Loucy (cell line): ENCODE results near the gene TBX15.

ENCODE experiments used
- H2AFZ ChIP-seq: fragments of 200-600 bp; sonication (generic); 2 replicates; pipeline ENCODE4 v1.6.0; 2016; ENCODE audit warnings: antibody characterized with exemption, mild to moderate bottlenecking, low read length, moderate library complexity
- H3F3A ChIP-seq: fragments of 200-600 bp; 2 replicates; pipeline ENCODE4 v1.6.0; 2016; ENCODE audit warnings: antibody characterized with exemption, low read depth, mild to moderate bottlenecking
- H3K27me3 ChIP-seq: fragments of 200-600 bp; sonication (generic); 2 replicates; pipeline ENCODE4 v1.6.1; 2014; ENCODE audit warnings: low read length, mild to moderate bottlenecking; ENCODE audit not compliant: insufficient read depth, poor library complexity, severe bottlenecking
- H3K36me3 ChIP-seq: fragments of 200-600 bp; sonication (generic); 2 replicates; pipeline ENCODE4 v1.6.1; 2016; ENCODE audit warnings: low read length; ENCODE audit not compliant: insufficient read depth
- H3K4me1 ChIP-seq: fragments of 200-600 bp; sonication (generic); 2 replicates; pipeline ENCODE4 v1.5.1; 2014; ENCODE audit warnings: low read length, mild to moderate bottlenecking; ENCODE audit not compliant: insufficient read depth, poor library complexity, severe bottlenecking
- H3K4me2 ChIP-seq: fragments of 200-600 bp; sonication (generic); 2 replicates; pipeline ENCODE4 v1.6.0; 2014; ENCODE audit warnings: antibody characterized with exemption, low read length, low read depth, mild to moderate bottlenecking; ENCODE audit not compliant: poor library complexity, severe bottlenecking
- H3K4me3 ChIP-seq: fragments of 200-600 bp; sonication (generic); 2 replicates; pipeline ENCODE4 v1.5.1; 2014; ENCODE audit warnings: low read length, mild to moderate bottlenecking, mixed read lengths; ENCODE audit not compliant: poor library complexity, severe bottlenecking
- H3K79me2 ChIP-seq: fragments of 200-600 bp; sonication (generic); 2 replicates; pipeline ENCODE4 v1.6.1; 2014; ENCODE audit warnings: low read length; ENCODE audit not compliant: insufficient read depth
- H3K9ac ChIP-seq: fragments of 200-600 bp; sonication (generic); 2 replicates; pipeline ENCODE4 v1.6.0; 2014; ENCODE audit warnings: mild to moderate bottlenecking, low read depth, low read length, moderate library complexity; ENCODE audit not compliant: poor library complexity, severe bottlenecking
- H3K9me2 ChIP-seq: fragments of 200-600 bp; sonication (generic); replicated peaks from 2 replicates; pipeline ENCODE4 v1.6.1; 2016; ENCODE audit warnings: low read depth, low read length, mixed read lengths
- H3K9me3 ChIP-seq: fragments of 200-600 bp; sonication (generic); 2 replicates; pipeline ENCODE4 v1.6.1; 2014; ENCODE audit warnings: mild to moderate bottlenecking, antibody characterized with exemption, low read length, low read depth; ENCODE audit not compliant: insufficient read depth
- H4K20me1 ChIP-seq: fragments of 200-600 bp; sonication (generic); 2 replicates; pipeline ENCODE4 v1.6.0; 2014; ENCODE audit warnings: antibody characterized with exemption, low read length, mild to moderate bottlenecking; ENCODE audit not compliant: insufficient read depth, poor library complexity, severe bottlenecking
- EZH2phosphoT487 ChIP-seq: fragments of 200-600 bp; IDR thresholded peaks from 2 replicates; pipeline ENCODE4 v1.6.1; 2018; ENCODE audit warnings: antibody characterized with exemption, mild to moderate bottlenecking, moderate library complexity, borderline replicate concordance
- TF ChIP-seq, protein P1 (sequence below): fragments of 200-600 bp; sonication (generic); conservative IDR thresholded peaks from 2 replicates; pipeline ENCODE4 v1.5.1; 2014; ENCODE audit warnings: mild to moderate bottlenecking, antibody characterized with exemption, low read length

TBX15 gene

DNA sequence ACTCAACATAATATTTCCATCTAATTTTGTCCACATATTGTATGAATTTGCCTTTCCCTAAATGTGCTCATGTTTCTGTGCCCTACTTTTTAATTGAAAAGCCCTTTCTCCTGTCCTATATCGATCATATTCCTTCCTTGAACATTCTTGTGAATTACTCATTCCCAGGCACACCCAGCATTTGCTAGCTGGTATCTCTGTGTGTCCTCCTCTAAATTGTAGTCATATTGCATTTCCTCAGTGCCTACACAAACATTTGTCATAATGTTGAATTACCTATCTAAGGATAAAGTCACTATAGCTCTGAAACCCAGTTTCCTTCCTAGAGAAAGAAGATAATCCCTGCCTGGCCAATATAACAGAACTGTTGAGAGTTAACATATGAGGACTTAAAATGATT lies 39.6 kb upstream of the TBX15 start:
- Histone ChIP-seq H3K27me3 (no peaks in the 10 kb centered on the region), H2AFZ (no peak overlapping the region), H3F3A (no peaks in the 10 kb centered on the region), H4K20me1 (no peaks in the 10 kb centered on the region), H3K36me3 (no peaks in the 10 kb centered on the region), H3K9me3 (no peaks in the 10 kb centered on the region), H3K4me3 (no peak overlapping the region), H3K4me1 (no peaks in the 10 kb centered on the region), H3K9ac (no peak overlapping the region), H3K9me2 (no peaks in the 10 kb centered on the region), H3K79me2 (no peaks in the 10 kb centered on the region), H3K4me2 (no peak overlapping the region)
- TF ChIP-seq EZH2phosphoT487: no peak
- TF ChIP-seq, protein P1, sequence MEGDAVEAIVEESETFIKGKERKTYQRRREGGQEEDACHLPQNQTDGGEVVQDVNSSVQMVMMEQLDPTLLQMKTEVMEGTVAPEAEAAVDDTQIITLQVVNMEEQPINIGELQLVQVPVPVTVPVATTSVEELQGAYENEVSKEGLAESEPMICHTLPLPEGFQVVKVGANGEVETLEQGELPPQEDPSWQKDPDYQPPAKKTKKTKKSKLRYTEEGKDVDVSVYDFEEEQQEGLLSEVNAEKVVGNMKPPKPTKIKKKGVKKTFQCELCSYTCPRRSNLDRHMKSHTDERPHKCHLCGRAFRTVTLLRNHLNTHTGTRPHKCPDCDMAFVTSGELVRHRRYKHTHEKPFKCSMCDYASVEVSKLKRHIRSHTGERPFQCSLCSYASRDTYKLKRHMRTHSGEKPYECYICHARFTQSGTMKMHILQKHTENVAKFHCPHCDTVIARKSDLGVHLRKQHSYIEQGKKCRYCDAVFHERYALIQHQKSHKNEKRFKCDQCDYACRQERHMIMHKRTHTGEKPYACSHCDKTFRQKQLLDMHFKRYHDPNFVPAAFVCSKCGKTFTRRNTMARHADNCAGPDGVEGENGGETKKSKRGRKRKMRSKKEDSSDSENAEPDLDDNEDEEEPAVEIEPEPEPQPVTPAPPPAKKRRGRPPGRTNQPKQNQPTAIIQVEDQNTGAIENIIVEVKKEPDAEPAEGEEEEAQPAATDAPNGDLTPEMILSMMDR: no peak

DNA sequence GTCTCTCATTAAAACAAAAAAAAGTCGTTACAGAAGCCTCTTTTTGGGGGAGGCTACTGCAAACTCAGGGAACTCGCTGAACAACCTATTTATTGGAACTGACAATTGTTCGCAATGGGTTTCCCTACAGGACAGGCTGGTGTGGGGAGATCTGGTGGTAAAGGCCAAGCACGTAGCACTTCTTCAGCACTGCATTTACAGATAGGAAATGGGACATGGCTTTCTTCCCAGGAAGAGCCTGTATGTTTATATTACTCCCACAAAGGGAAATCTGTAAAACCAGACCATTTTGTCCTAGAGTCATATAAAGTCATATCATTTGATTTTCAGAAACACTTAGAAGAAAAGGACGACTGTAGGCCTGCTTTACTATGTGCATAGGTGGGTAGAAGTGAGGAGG lies 38.8 kb upstream of the TBX15 start:
- Histone ChIP-seq H2AFZ (no peak overlapping the region), H3K27me3 (no peaks in the 10 kb centered on the region), H3K9me2 (no peaks in the 10 kb centered on the region), H3K9ac (no peak overlapping the region), H3K36me3 (no peaks in the 10 kb centered on the region), H3F3A (no peaks in the 10 kb centered on the region), H3K4me2 (no peak overlapping the region), H3K79me2 (no peaks in the 10 kb centered on the region), H4K20me1 (no peaks in the 10 kb centered on the region), H3K9me3 (no peaks in the 10 kb centered on the region), H3K4me3 (no peak overlapping the region), H3K4me1 (no peaks in the 10 kb centered on the region)
- TF ChIP-seq EZH2phosphoT487: no peak
- TF ChIP-seq, protein P1: no peak

DNA sequence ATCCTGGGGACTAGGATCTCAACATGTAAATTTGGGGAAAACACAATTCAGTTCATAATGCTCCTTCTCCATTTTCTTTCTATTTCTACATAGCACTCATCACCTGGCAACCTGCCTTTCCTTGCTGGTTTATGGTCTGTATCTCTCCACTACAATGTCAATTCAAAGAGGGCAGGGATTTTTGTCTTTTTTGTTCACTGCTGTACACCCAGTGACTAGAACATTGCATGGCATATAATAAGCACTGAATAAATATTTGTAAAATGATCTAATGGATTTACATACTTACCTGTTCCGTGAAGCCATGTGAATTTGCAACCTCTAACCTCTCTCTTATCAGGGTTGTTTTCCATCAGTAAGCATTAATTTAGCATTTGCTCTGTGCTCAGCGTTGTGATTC lies 27.4 kb upstream of the TBX15 start:
- no peaks in the 10 kb centered on the region for H3K4me1 ChIP-seq
- TF ChIP-seq EZH2phosphoT487: no peak
- TF ChIP-seq, protein P1: no peak

More for the DNA sequence above, 27.4 kb upstream of the TBX15 start:
- Histone ChIP-seq H3K4me2 (no peak overlapping the region), H3K27me3 (no peaks in the 10 kb centered on the region), H4K20me1 (no peaks in the 10 kb centered on the region), H3K4me3 (no peak overlapping the region), H2AFZ (no peak overlapping the region), H3K9ac (no peak overlapping the region), H3K9me2 (no peaks in the 10 kb centered on the region), H3K9me3 (no peaks in the 10 kb centered on the region), H3F3A (no peaks in the 10 kb centered on the region), H3K79me2 (no peaks in the 10 kb centered on the region), H3K36me3 (no peaks in the 10 kb centered on the region)
